ENCODE measurements around the gene NPR2.

The NPR2 gene

DNA sequence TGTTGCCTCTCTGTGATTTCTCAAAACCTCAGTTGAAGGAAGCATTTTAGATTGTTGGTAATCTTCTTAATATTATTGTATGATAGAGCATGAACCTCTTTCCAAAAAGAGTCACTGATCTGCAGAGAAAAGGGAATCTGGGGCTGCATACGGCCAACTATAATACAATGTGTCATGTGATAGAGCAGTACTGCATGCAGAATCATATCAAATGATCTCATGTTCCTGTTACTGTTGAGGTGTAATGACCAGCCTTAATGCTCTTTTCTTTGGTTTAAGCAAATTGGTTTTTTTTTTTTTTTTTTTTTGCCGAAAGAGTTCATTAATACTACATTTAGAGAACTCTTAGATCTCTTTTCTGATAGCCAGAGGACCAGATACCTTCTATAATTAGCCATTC, 24.4 kb upstream of the NPR2 start:
- no peak for FAIRE-seq

DNA sequence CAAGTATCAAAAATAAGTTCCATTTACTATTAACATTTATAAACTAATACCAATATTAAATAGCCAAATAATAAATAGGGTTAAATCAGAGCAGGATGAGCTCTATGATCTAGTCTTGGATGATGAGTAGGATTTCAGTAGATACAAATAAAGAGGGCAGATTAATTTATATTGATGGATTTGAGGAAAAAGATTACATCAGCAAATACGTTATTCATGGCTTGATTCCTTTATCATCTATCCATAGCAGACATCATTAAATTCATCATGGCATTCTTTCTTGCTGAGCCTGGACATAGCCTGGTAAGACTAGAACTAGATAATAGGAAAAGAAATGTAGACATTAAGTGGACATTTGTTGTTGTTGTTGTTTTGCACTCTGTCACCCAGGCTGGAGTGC, 23.9 kb upstream of the NPR2 start:
- no peak for FAIRE-seq

DNA sequence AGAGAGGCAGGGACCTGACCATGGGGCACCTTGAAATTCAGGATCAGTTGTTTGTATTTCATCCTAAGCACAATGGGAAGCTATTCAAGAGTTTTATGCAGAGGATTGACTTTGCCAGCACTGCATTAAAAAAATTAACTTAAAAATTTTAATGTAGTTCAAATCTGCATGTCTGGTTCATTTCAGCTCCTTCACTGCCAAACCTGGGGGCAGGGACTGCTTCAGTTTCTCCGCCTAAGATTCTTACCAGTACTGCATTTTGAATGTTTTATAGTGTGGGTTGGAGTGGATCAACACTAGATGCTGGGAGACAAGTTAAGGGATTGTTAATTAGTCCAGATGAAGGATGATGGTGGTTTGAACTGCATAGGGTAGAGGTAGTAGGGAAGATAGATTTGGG, 21.6 kb upstream of the NPR2 start:
- FAIRE-seq: no peak

DNA sequence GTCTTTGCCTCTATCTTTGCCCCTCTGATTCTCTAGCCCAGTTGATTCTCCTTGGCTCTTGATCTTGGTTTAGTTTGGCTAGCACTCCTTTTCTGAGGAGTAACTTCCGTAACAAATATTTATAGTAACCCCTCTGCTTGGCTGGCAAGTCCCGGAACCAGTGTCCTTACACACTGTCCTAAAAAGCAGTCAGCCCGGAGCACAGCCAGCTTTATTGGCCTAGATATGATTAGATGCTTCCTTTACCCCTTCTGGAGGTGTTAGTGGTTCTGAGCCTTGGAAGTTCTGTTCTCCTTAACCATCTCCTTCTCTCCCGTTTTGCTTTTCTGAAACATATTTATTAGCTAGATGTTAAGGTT, 20.3 kb upstream of the NPR2 start:
- no peak for FAIRE-seq

DNA sequence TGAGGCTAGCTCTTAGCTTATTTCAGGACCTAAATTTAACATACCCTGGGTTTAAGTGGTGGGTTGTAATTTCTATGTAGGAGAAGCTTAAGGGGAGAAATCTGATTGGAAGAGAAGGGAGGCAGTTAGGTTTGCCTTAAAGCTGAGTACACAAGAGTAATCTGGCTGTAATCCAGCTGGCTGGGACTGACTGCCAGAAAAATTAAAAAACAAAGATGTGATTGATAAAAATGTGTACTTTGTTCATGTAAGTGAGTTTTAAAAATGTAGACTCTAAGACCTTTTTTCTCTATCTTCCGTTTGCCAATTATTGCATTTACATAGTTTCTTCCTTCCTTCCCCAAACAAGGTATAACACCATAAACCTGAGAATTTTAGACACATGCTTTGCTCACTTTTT, 19.9 kb upstream of the NPR2 start:
- FAIRE-seq: peak; percentile 73

DNA sequence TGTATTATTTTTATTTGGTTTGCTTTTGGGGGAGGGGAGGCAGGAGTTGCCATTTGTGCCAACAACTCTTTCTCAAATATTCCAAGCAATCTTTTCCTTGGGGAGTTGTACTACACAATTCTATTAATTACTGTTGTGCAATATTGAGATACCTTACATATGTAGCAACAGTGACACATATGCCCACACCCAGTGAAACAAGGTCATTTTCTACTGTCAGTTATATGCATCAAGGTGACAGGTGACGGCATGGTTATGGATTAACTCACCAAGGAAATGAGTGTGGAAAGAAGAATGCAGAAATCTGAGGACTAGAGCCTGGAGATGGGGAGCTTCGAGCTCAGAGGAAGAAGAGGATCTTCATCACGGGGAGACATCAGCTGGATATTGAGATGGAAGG, 19.4 kb upstream of the NPR2 start:
- FAIRE-seq: no peak

DNA sequence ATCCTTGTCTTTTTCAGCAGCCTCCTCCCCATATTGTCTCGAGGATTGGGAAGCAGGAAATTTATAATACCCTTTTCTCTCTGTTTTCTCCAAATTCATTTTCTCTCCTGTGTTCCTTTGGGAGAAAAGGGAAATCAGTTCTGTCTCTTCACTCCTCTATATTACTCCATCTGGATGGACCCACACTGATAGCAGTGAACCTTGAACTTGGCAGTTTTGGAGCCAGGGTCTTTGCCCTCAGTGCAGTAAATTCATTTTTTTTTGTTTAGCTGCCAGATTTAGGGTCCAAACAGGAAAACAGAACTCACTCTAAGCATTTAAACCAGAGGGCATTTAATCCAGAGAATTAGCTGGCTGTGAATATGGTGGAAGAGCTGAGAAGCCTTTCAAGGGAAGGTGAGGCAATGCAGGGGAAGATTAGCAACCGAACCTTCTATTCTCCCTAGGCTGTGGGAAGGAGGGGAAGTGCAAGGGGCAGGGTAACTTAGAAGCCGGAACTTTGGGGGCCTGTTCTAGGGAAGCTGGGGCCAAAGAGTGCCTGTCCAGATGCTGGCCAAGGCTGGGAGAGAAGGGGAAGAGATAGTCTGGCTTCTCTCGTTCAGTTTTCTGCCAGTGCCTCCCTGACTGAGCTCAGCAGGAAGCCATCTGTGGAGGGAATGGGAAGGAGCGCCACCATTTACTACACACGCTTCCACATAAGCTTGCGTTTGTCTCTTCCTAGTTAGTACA, 16.3 kb upstream of the NPR2 start:
- no peak for FAIRE-seq

DNA sequence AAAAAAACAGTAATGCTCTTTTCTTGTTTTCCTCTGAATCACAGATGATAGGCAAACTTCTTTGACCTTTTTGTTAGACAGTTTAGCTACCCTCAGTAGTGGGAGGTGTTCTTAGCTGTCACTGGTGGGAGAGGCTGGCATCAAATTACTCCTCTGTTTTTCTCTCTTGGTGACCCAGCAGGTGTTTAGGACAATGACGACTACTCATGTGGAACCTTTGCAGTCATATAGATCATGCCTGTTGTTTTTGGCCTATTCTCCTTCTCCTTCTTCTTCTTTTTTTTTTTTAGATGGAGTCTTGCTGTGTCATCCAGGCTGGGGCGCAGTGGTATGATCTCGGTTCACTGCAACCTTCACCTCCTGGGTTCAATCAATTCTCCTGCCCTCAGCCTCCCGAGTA, 15.4 kb upstream of the NPR2 start:
- no peak for FAIRE-seq

DNA sequence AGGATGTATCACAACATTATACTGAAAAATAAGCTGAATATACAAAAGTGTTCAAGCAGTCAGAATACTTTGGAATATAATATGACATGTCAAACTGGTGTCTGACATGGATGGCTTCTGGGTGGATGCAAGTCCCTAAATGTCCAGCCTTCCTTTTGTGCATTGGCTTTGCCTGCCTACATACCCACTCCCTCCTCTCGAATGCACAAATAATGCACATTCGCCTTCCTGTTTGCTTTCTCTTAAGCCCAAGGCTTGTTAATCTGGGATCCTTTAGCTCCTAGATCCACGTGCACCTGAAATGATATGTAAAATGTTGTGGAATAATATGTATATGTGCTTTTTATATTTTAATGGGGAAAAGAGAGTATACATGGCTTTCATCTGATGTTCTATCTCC, 12.9 kb upstream of the NPR2 start:
- FAIRE-seq: no peak

DNA sequence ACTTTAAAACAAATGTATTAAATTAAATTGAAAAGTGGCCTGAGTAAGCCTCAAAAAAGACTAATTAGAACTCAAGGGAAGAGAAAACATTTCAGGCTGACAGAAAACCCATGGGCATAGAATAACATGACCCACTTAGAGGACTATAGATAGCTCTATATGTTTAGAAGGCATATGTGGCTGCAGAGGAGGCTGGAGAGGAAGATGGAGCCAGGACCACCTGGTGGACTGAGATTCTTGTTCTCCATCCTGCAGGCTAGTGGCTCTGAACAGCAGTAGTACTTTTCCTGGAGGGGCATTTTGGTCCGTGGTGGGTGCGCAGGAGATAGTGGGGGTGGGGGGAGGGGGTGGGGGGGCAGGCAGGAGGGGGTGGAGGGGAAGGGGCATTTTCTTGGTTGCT, 10.3 kb upstream of the NPR2 start:
- no peak for FAIRE-seq

DNA sequence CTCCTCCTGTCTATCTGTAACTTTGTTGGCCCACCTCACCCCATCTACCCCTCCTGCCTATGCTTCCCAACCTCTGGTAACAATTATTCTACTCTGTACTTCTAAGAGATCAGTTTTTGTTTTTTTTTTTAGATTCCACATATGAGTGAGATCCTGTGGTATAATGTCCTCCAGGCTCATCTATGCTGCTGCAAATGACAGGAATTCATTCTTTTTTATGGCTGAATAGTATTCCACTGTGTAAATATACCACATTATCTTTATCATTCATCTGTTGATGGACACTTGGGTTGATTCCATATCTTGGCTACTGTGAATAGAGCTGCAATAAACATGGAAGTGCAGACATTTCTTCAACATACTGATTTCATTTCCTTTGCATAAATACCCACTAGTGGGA, 8.0 kb upstream of the NPR2 start:
- no peak for FAIRE-seq

DNA sequence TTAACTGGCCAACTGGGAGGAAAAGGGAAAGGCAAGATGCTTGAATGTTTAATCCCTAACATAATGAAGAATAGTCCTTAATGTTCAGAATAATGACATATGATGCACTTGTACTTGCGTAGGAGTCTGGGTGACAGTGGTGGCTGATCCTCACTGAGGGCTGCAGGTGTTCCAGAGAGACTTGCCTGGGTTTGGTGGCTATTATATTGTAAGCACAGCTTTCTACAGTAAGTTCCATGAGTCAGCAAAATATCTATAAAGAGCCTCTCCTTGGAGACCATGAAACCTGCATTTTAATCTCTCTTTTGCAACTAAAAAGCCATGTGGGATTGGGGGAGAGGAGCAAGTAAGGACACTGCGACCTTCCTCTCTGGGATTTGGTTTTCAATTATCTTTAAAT, 1.9 kb upstream of the NPR2 start:
- no peak for FAIRE-seq

DNA sequence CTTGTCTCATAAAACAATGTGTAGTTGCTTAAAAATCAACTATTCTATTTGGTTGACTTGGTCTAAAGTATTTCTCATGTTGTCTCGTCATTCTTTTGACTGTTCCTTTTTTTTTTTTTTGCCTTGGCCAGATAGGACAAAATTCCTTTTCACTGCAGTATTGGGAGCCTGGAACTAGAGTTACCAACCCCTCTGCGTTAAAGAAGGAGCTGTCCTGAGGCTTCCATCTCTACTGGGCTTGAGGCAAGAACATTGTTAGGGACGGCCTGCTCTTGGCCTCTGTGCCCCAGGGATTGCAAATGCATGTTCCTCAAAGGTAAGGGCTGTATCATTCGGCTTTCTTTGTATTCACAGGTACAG, 1.4 kb upstream of the NPR2 start:
- FAIRE-seq: no peak

DNA sequence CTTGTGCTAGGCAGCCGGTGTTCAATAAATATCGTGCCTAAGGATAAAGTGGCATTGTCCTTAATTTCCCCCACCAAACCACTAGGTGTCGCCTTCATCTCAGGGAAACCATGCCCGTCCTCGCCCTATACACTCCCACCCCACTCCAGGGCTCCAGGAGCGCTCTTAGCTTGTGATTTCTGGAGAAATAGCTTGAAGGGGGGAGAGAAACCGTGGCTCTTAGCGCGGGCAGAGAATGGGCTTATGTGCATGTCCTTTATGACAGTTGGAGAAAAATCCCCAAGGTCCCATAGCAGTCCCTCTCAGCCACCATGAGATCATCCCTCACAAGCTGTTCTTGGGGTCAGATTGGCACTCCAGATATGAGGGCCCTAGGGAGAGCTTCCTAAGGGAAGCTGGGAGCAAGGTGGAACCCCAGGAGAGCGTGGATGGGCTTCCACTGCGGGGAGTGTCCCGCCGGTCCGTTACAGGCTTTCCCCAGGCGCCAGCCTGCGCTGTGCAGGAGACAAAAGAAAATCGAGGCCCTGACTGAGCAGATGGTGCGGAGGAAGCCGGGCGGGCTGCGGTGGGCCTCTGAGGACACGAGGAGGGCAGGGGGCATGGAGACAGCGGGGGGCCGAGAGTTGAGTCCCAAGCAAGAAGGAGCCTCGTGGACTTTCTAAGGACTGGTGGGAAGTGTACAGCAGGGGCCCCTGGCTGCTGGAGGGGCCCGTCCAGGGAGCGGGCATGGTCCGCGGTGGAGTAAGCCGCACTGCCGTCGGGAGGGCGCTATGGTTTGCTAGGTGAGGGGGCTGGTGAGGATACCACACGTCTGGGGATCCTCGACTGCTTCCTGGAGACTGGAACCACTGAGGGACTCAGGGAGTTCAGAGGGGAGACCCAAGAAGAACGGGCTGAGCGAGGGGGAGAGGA, 750 bp upstream of the NPR2 start:
- FAIRE-seq: peak; percentile 79

DNA sequence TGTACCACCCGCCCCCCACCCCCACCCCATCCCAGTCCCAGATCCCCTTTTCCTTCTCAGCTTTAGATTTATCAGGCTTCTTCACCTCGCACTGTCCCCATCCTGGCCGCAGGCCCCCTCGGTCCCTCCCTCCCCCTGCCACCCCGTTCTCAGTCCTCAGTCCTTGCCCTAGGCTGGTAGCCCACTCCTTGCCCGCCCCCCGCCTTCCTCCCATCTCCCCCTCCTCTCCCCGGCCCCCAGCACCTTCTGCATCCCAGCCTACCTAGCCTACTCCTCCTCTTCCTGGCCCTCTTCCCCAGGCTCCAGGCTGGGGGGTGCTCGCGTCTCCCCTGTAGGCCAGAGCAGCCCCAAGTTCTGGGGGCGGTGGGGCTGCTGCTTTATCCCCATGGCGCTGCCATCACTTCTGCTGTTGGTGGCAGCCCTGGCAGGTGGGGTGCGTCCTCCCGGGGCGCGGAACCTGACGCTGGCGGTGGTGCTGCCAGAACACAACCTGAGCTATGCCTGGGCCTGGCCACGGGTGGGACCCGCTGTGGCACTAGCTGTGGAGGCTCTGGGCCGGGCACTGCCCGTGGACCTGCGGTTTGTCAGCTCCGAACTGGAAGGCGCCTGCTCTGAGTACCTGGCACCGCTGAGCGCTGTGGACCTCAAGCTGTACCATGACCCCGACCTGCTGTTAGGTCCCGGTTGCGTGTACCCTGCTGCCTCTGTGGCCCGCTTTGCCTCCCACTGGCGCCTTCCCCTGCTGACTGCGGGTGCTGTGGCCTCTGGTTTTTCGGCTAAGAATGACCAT, 828 bp downstream of the NPR2 start:
- no peak for FAIRE-seq

DNA sequence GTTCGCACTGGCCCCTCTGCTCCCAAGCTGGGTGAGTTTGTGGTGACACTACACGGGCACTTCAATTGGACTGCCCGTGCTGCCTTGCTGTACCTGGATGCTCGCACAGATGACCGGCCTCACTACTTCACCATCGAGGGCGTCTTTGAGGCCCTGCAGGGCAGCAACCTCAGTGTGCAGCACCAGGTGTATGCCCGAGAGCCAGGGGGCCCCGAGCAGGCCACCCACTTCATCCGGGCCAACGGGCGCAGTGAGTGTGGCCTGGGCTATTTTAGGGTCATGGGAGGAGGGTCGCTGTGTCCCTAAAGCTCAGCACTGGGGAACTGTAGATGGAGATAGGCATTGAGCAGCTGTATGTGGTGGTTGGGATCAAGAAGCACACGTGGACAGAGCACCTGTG, 1.4 kb downstream of the NPR2 start:
- FAIRE-seq: no peak

DNA sequence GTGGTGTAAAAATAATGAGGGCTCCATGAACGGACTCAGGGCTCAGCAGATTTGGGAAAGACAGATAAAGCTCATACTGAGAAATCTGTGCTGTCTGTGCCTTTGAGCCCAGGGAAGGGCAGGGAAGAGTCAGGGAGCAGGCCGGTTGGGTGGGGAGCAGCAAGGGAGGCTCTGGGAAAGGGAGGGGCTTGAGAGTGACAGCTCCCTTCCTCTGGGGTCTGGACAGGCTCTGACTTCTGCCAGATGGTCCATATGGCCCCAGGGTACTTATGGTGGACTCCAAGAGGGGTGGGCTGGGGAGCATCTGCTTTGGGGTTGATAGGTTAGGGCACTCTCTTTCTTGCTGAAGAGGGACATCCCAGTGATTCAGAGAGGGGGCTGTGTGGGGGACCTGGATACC, 2.1 kb downstream of the NPR2 start:
- FAIRE-seq: no peak

DNA sequence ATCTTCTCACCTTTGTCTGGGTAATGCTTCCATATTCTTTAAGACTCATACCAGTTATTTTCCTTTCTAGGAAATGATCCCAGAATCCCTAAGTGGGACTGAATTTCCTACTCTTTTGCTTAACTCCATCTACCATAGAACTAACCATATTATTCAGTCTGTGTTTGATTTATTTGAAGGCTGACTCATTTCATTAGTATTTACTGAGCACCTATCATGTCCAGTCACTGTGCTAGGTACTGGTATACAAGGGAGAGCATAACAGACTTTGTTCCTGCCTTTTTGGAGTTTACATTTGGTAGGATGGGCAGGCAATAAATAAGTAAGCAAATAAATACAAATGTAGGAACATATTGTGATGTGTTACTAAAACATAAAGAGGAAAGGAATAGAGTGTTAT, 4.3 kb downstream of the NPR2 start:
- FAIRE-seq: no peak

DNA sequence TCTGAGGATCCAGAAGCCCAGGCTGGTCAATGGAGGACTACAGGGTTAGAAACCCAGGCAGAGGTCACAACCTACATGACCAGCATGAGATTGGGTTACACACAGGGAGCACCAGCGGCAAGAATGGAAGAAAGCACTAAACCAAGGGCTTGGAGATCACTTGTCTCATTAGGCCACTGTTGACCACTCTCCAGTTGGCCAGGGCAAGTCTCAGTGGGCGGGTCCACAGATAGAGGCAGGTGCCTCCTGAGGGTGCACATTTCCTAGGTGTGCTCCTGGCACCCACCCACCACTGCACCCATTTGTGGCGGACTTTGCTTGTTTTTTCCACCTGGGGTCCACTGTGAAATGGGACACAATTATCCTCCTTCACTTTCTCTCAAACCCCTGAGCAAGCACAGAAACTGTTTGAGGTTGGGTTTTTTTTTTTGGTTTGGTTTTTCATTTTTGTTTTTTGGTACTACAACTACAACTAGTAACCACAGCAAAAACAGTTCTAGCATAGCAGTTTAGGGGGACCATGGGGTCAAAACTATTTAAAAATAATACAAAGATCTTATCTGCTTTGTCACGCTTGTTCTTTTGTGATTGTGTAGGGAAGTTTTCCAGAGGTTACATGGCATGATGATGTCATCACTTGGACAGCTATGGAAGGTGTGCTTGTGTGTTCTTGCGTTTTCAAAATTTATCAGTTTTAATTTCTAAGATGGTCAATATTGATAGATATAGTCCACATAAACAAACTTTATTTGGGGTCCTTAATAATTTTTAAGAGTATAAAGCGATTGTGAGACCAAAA, 6.1 kb downstream of the NPR2 start:
- FAIRE-seq: no peak

DNA sequence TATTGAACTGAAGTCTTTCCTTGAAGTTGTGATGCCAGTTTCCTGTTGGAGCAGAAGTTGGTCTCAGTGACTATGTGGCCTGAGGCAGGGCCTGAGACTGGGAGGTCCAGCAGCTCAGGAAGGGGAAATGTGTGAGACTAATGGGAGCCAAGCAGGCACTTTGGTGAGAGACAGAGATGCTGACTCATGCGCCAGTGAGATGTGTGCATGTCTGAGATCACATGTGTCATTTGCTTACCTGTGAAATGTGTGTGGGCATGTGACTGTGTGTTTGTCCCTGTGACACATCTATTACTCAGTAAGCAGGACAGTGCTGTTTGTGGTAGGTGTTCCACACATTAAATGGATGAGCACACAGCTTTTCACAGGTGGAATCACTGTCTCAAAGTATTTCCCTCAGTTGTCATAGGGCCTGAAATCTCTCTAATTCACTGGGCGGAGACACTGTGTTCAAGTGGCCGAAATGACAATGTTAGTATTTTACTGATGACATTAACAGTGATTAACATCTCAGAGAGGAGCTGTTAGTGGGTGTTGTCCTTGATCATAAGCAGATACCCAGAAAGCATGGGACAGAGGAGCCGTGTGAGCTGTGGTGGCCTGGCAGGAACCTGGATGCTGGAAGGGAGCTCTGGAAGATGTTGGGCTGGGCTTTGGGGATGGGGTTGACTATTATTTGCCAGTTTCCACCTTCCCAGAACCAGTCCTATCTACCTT, 7.4 kb downstream of the NPR2 start:
- peak; percentile 96 for FAIRE-seq

DNA sequence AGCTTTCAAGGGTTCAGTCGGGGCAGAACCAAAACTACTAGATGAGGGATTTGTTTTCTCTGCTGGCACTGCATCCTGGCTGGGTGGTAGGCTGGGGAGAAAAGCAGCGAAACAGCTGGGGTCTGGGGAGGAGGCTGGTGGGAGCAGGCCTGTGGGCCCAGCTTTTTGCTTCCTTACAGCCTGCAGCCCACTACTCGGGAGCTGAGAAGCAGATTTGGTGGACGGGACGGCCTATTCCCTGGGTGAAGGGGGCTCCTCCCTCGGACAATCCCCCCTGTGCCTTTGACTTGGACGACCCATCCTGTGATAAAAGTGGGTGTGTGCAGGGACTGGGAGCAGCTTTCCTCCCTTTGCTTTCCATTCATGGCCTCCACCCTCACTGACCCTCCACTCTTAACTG, 9.1 kb downstream of the NPR2 start:
- FAIRE-seq: no peak
